Smooth muscle cell of the brain vasculature (primary cell): ENCODE results near the gene CRIP1.

Source experiments
- DNase-seq: peaks from one replicate; pipeline ENCODE4 v3.0.0-alpha.2; 2012; ENCODE audit warnings: low read depth, low spot score

Gene CRIP1

GRCh38 chr14:105503935-105504692 is 17.4 kb downstream of the CRIP1 start:
- DNase-seq, result no peak

GRCh38 chr14:105505101-105505500 is 18.4 kb downstream of the CRIP1 start:
- DNase-seq, result no peak

GRCh38 chr14:105507247-105507646 is 20.6 kb downstream of the CRIP1 start:
- no peak for DNase-seq

GRCh38 chr14:105508069-105508468 is 21.4 kb downstream of the CRIP1 start:
- no peak for DNase-seq

- no peak for DNase-seq
These were observed 21.9 kb downstream of the CRIP1 start for GRCh38 chr14:105508601-105509000.

GRCh38 chr14:105517096-105517495 is 30.4 kb downstream of the CRIP1 start:
- DNase-seq, result no peak

GRCh38 chr14:105519946-105520698 is 33.4 kb downstream of the CRIP1 start:
- no peak for DNase-seq

- DNase-seq, result no peak
These were observed 38.6 kb downstream of the CRIP1 start for GRCh38 chr14:105525326-105525725.

- DNase-seq, result no peak
These were observed 39.4 kb downstream of the CRIP1 start, which contains the start of gene TMEM121 for GRCh38 chr14:105525861-105526775. Gene TMEM121 (plus strand): TSS chr14:105526583. CDS start chr14:105528835, 2,252 bp downstream.

- DNase-seq, result no peak
These were observed 40.2 kb downstream of the CRIP1 start for GRCh38 chr14:105526776-105527380.

- DNase-seq, result no peak
These were observed 40.7 kb downstream of the CRIP1 start for GRCh38 chr14:105527381-105527825.

GRCh38 chr14:105527826-105528585 is 41.3 kb downstream of the CRIP1 start:
- peak; percentile 6 for DNase-seq

- no peak for DNase-seq
These were observed 42.1 kb downstream of the CRIP1 start for GRCh38 chr14:105528586-105529318.

GRCh38 chr14:105529319-105529568 is 42.6 kb downstream of the CRIP1 start:
- DNase-seq, result no peak

GRCh38 chr14:105529569-105530284 is 43.0 kb downstream of the CRIP1 start:
- DNase-seq, result no peak

GRCh38 chr14:105530285-105531087 is 43.8 kb downstream of the CRIP1 start:
- DNase-seq, result no peak

- no peak for DNase-seq
These were observed 44.6 kb downstream of the CRIP1 start for GRCh38 chr14:105531088-105531893.
